Neural crest cell (in vitro differentiated cells): ENCODE measurements around the gene BCLAF1. TPM values are rescaled to one million over a fixed set of nuclear protein-coding genes. Genes with fewer than 3 reads are reported as not detected.

Source experiments
- DNase-seq: peaks from one replicate; pipeline ENCODE4 v3.0.0; 2021; ENCODE audit warnings: low read depth, mixed read lengths, low spot score
- H3K27ac Mint-ChIP-seq: one replicate; pipeline ENCODE4 v1.8.0; 2021; ENCODE audit warnings: mild to moderate bottlenecking, mixed read lengths; ENCODE audit not compliant: unreplicated experiment
- H3K27me3 Mint-ChIP-seq: 2 replicates; pipeline ENCODE4 v1.8.0; 2021; ENCODE audit warnings: low read depth, mild to moderate bottlenecking, mixed read lengths
- H3K36me3 Mint-ChIP-seq: 2 replicates; pipeline ENCODE4 v1.8.0; 2021; ENCODE audit warnings: low read depth, mild to moderate bottlenecking, mixed read lengths
- H3K4me1 Mint-ChIP-seq: 2 replicates; pipeline ENCODE4 v1.8.0; 2021; ENCODE audit warnings: mixed read lengths
- H3K4me3 Mint-ChIP-seq: one replicate; pipeline ENCODE4 v1.8.0; 2021; ENCODE audit warnings: mild to moderate bottlenecking, mixed read lengths
- H3K9me3 Mint-ChIP-seq: 2 replicates; pipeline ENCODE4 v1.8.0; 2021; ENCODE audit warnings: mixed read lengths
- CTCF ChIP-seq: fragments of 200-600 bp; sonication (generic); conservative IDR thresholded peaks from 2 replicates; pipeline ENCODE4 v1.5.0; 2021; ENCODE audit warnings: antibody characterized with exemption, mild to moderate bottlenecking
- total RNA-seq: library from RNA; stranded (reverse); gene quantifications from 2 replicates; pipeline ENCODE4 v1.2.1, GENCODE V29; 2021

The BCLAF1 gene
- total RNA-seq, 1 donor from 2014 or later = 253 TPM

GRCh38 chr6:136282906-136283305 is 6.7 kb downstream of the BCLAF1 start:
- Mint-ChIP-seq H3K27me3 (no peaks in the 10 kb centered on the region), H3K4me3 (no peak overlapping the region), H3K4me1 (peaks cover 49% of the 10 kb centered on the region), H3K27ac (no peak overlapping the region), H3K9me3 (no peaks in the 10 kb centered on the region), H3K36me3 (peaks cover 3% of the 10 kb centered on the region)
- DNase-seq = no peak
- TF ChIP-seq CTCF = no peak

GRCh38 chr6:136280032-136280609 is 9.5 kb downstream of the BCLAF1 start:
- no peak overlapping the region for H3K4me3 Mint-ChIP-seq
- H3K27ac Mint-ChIP-seq = no peak overlapping the region
- peaks cover 29% of the 10 kb centered on the region for H3K4me1 Mint-ChIP-seq
- H3K27me3 Mint-ChIP-seq = no peaks in the 10 kb centered on the region
- no peak for TF ChIP-seq CTCF
- no peak for DNase-seq
- H3K9me3 Mint-ChIP-seq = no peaks in the 10 kb centered on the region
- peaks cover 10% of the 10 kb centered on the region for H3K36me3 Mint-ChIP-seq

GRCh38 chr6:136274062-136274461 is 15.6 kb downstream of the BCLAF1 start:
- no peak overlapping the region for H3K27ac Mint-ChIP-seq
- no peaks in the 10 kb centered on the region for H3K27me3 Mint-ChIP-seq
- no peak for DNase-seq
- H3K4me3 Mint-ChIP-seq = no peak overlapping the region
- TF ChIP-seq CTCF = no peak
- no peaks in the 10 kb centered on the region for H3K9me3 Mint-ChIP-seq
- no peaks in the 10 kb centered on the region for H3K4me1 Mint-ChIP-seq
- peaks cover 20% of the 10 kb centered on the region for H3K36me3 Mint-ChIP-seq

- no peak for DNase-seq
- Mint-ChIP-seq H3K9me3 (no peaks in the 10 kb centered on the region), H3K27ac (no peak overlapping the region), H3K4me1 (no peaks in the 10 kb centered on the region), H3K4me3 (no peak overlapping the region), H3K36me3 (peaks cover 25% of the 10 kb centered on the region), H3K27me3 (no peaks in the 10 kb centered on the region)
- no peak for TF ChIP-seq CTCF
Observed at GRCh38 chr6:136265101-136265500, 24.5 kb downstream of the BCLAF1 start.

GRCh38 chr6:136262940-136263339 is 26.7 kb downstream of the BCLAF1 start:
- Mint-ChIP-seq H3K4me3 (no peak overlapping the region), H3K27me3 (no peaks in the 10 kb centered on the region), H3K9me3 (no peaks in the 10 kb centered on the region), H3K4me1 (no peaks in the 10 kb centered on the region), H3K27ac (no peak overlapping the region), H3K36me3 (peaks cover 22% of the 10 kb centered on the region)
- DNase-seq = no peak
- no peak for TF ChIP-seq CTCF
